ENCODE results near the gene PTPN22. TPM values are rescaled to one million over a fixed set of nuclear protein-coding genes. Genes with fewer than 3 reads are reported as not detected.

PTPN22 gene
- total and polyA plus RNA-seq, 9 of the 15 experiments (the other 6 are each of a cell fraction or from before 2014, with no cell fraction given): 0.45 to 4.6 (median 1.1) TPM

DNA sequence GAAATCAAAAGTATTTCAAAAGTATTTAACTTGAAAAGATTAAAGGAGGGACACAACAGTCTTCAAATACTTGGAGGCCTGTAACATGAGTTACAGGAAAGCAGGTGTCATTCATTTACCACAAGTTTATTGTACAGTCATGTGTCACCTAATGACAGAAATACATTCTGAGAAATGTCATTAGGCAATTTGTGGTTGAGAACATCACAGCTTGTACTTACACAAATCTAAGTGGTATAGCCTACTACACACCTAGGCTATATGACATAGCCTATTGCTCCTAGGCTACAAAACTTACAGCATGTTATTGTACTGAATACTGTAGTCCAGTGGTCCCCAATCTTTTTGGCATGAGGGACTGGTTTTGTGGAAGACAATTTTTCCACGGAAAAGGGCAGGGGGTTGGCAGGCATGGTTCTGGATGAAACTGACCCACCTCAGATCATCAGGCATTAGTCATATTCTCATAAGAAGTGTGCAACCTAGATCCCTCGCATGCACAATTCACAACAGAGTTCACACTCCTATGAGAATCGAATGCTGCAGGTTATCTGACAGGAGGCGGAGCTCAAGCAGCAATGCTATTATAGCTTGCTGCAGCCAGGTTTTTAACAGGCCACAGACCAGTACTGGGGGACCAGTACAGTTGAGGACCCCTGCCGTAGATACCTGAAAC lies 87.3 kb downstream of the PTPN22 start (continued):
- TF ChIP-seq SUPT5H (IDR thresholded peaks at IDR 0.05) (no peak), KHSRP (IDR thresholded peaks at IDR 0.05) (no peak), NCOA1 (IDR thresholded peaks at IDR 0.05; ENCODE audit: low read depth) (no peak), SMC3 (conservative IDR thresholded peaks at IDR 0.05; ENCODE audit: insufficient read depth, low read depth, low read length) (no peak), ILF3 (IDR thresholded peaks at IDR 0.05; ENCODE audit: borderline replicate concordance) (no peak), DNMT1 (IDR thresholded peaks at IDR 0.05) (no peak), ELF1 (tag; IDR thresholded peaks at IDR 0.05) (no peak), BCL6 (CRISPR knock-in tag; IDR thresholded peaks at IDR 0.05) (no peak), FOXA3 (CRISPR knock-in tag; conservative IDR thresholded peaks at IDR 0.05 in 1 of 2, IDR thresholded peaks at IDR 0.05 in 1 of 2) (no peak), SMARCB1 (IDR thresholded peaks at IDR 0.05; ENCODE audit: insufficient read length, low read depth) (no peak), HCFC1 (IDR thresholded peaks at IDR 0.05; ENCODE audit: low read depth, low read length) (no peak), DDX20 (tag; IDR thresholded peaks at IDR 0.05; ENCODE audit: low read depth) (no peak), RBBP5 (IDR thresholded peaks at IDR 0.05; ENCODE audit: borderline replicate concordance, insufficient read depth, low read length, poor library complexity, severe bottlenecking) (no peak), ESRRB (CRISPR knock-in tag; IDR thresholded peaks at IDR 0.05; ENCODE audit: borderline replicate concordance) (no peak), STAT5A (IDR thresholded peaks at IDR 0.05; ENCODE audit: borderline replicate concordance, low read length) (peak; percentile 31; the same call in 1 of the 2 replicates), RAD21 (CRISPR knock-in tag; conservative IDR thresholded peaks at IDR 0.05 in 1 of 2, IDR thresholded peaks at IDR 0.05 in 1 of 2) (no peak), SIX5 (IDR thresholded peaks at IDR 0.05; ENCODE audit: borderline replicate concordance in 1 of 2, insufficient read depth in 1 of 2, low read depth in 1 of 2, low read length in 2 of 2) (no peak)
- TF ChIP-seq, protein P1, sequence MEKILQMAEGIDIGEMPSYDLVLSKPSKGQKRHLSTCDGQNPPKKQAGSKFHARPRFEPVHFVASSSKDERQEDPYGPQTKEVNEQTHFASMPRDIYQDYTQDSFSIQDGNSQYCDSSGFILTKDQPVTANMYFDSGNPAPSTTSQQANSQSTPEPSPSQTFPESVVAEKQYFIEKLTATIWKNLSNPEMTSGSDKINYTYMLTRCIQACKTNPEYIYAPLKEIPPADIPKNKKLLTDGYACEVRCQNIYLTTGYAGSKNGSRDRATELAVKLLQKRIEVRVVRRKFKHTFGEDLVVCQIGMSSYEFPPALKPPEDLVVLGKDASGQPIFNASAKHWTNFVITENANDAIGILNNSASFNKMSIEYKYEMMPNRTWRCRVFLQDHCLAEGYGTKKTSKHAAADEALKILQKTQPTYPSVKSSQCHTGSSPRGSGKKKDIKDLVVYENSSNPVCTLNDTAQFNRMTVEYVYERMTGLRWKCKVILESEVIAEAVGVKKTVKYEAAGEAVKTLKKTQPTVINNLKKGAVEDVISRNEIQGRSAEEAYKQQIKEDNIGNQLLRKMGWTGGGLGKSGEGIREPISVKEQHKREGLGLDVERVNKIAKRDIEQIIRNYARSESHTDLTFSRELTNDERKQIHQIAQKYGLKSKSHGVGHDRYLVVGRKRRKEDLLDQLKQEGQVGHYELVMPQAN (IDR thresholded peaks at IDR 0.05; ENCODE audit: borderline replicate concordance): no peak
- TF ChIP-seq, protein P2, sequence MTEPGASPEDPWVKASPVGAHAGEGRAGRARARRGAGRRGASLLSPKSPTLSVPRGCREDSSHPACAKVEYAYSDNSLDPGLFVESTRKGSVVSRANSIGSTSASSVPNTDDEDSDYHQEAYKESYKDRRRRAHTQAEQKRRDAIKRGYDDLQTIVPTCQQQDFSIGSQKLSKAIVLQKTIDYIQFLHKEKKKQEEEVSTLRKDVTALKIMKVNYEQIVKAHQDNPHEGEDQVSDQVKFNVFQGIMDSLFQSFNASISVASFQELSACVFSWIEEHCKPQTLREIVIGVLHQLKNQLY (CRISPR knock-in tag; conservative IDR thresholded peaks at IDR 0.05): no peak
- TF ChIP-seq, protein P3, sequence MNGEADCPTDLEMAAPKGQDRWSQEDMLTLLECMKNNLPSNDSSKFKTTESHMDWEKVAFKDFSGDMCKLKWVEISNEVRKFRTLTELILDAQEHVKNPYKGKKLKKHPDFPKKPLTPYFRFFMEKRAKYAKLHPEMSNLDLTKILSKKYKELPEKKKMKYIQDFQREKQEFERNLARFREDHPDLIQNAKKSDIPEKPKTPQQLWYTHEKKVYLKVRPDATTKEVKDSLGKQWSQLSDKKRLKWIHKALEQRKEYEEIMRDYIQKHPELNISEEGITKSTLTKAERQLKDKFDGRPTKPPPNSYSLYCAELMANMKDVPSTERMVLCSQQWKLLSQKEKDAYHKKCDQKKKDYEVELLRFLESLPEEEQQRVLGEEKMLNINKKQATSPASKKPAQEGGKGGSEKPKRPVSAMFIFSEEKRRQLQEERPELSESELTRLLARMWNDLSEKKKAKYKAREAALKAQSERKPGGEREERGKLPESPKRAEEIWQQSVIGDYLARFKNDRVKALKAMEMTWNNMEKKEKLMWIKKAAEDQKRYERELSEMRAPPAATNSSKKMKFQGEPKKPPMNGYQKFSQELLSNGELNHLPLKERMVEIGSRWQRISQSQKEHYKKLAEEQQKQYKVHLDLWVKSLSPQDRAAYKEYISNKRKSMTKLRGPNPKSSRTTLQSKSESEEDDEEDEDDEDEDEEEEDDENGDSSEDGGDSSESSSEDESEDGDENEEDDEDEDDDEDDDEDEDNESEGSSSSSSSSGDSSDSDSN (IDR thresholded peaks at IDR 0.05; ENCODE audit: borderline replicate concordance in 1 of 2, low read depth in 2 of 2, low read length in 2 of 2): no peak
- TF ChIP-seq, protein P4, sequence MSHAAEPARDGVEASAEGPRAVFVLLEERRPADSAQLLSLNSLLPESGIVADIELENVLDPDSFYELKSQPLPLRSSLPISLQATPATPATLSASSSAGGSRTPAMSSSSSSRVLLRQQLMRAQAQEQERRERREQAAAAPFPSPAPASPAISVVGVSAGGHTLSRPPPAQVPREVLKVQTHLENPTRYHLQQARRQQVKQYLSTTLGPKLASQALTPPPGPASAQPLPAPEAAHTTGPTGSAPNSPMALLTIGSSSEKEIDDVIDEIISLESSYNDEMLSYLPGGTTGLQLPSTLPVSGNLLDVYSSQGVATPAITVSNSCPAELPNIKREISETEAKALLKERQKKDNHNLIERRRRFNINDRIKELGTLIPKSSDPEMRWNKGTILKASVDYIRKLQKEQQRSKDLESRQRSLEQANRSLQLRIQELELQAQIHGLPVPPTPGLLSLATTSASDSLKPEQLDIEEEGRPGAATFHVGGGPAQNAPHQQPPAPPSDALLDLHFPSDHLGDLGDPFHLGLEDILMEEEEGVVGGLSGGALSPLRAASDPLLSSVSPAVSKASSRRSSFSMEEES (CRISPR knock-in tag; IDR thresholded peaks at IDR 0.05): no peak

Measured in K562 (cell line).